K562 (cell line): ENCODE measurements around the gene EFCAB8. TPM values are rescaled to one million over a fixed set of nuclear protein-coding genes. Genes with fewer than 3 reads are reported as not detected.

Experiments used
- ATAC-seq: fragments of 200-7000 bp; cut with Tn5 transposase; 3 replicates; pipeline ENCODE4 v1.9.1; 2020; ENCODE audit warnings: moderate library complexity
- BruUV-seq: library from RNA; stranded (reverse); fragments of 400-500 nt; replicated peaks from 2 replicates; lab custom pipeline; 2021; lab: Mats Ljungman, UMichigan
- CTCF ChIA-PET: fragments of 300-600 bp; formaldehyde crosslinking; extraction: SDS; loops from one replicate; lab custom pipeline; 2021; ENCODE audit warnings: low intra/inter-chr PET ratio; lab: Yijun Ruan, JAX
- POLR2A ChIA-PET: fragments of 300-600, 350-650 bp; sonication (Branson Sonifier 250); formaldehyde crosslinking; extraction: SDS; loops from one replicate; lab custom pipeline; 2021; ENCODE audit warnings: antibody characterized with exemption, inconsistent platforms; lab: Yijun Ruan, JAX
- DNase-seq, 4 experiments: peaks; one replicate each; pipeline versions ENCODE4 v3.0.0 to v3.0.0-alpha.2; 2011 to 2018; ENCODE audit warnings: low spot score in 3 of 4, mixed read lengths in 3 of 4; ENCODE audit errors: extremely low read depth in 1 of 4
- FAIRE-seq: peaks from 2 replicates; lab custom pipeline; 2011; peaks lifted over from hg19 to GRCh38; lab: Jason Lieb, UNC
- H2AFZ ChIP-seq: 2 replicates; pipeline ENCODE4 v1.6.0; 2011; ENCODE audit warnings: low read depth, low read length, control low read depth, inconsistent platforms
- H3K27ac ChIP-seq: fragments of 200-600 bp; 3 replicates; pipeline ENCODE4 v1.8.0; 2011; ENCODE audit warnings: low read depth, mild to moderate bottlenecking, control low read depth, inconsistent platforms, low read length, moderate library complexity, mixed read lengths; ENCODE audit errors: extremely low read depth
- H3K27me3 ChIP-seq, 2 experiments: fragments of 300-600 bp in 1 of 2; 2 replicates in 1 of 2; 3 replicates in 1 of 2; pipeline versions ENCODE4 v1.6.0 to v1.8.0; 2011; ENCODE audit warnings: inconsistent platforms in 2 of 2, low read length in 2 of 2, mild to moderate bottlenecking in 1 of 2, mixed read lengths in 1 of 2, moderate library complexity in 1 of 2; ENCODE audit not compliant: control insufficient read depth in 2 of 2, insufficient read depth in 2 of 2
- H3K36me3 ChIP-seq: fragments of 300-600 bp; 3 replicates; pipeline ENCODE4 v1.8.0; 2011; ENCODE audit warnings: mild to moderate bottlenecking, low read length, inconsistent platforms; ENCODE audit not compliant: control insufficient read depth, insufficient read depth
- H3K4me1 ChIP-seq, 2 experiments: fragments of 200-600 bp in 1 of 2; replicated peaks in 1 of 2; 2 replicates in 1 of 2; 3 replicates in 1 of 2; pipeline versions ENCODE4 v1.5.1 to v1.8.0; 2011; ENCODE audit warnings: inconsistent platforms in 2 of 2, low read length in 2 of 2, mild to moderate bottlenecking in 1 of 2, mixed read lengths in 1 of 2, moderate library complexity in 1 of 2; ENCODE audit not compliant: control insufficient read depth in 2 of 2, insufficient read depth in 2 of 2
- H3K4me2 ChIP-seq: 2 replicates; pipeline ENCODE4 v1.6.1; 2011; ENCODE audit warnings: low read length, control low read depth, inconsistent platforms, mixed read lengths; ENCODE audit not compliant: insufficient read depth
- H3K4me3 ChIP-seq: fragments of 200-600 bp; sonication (generic), shearing (Covaris generic); 2 replicates; pipeline ENCODE4 v1.5.1; 2016; ENCODE audit warnings: control low read depth, inconsistent platforms
- H3K79me2 ChIP-seq: fragments of 200-600 bp; 3 replicates; pipeline ENCODE4 v1.8.0; 2011; ENCODE audit warnings: low read length, inconsistent platforms; ENCODE audit not compliant: control insufficient read depth, insufficient read depth
- H3K9ac ChIP-seq, 2 experiments: 2 replicates each; pipeline versions ENCODE4 v1.6.0 to v1.6.1; 2011; ENCODE audit warnings: low read depth in 2 of 2, low read length in 2 of 2, control low read depth in 1 of 2, inconsistent platforms in 1 of 2, mild to moderate bottlenecking in 1 of 2, mixed read lengths in 1 of 2; ENCODE audit not compliant: insufficient read depth in 1 of 2
- H3K9me1 ChIP-seq: one replicate; pipeline ENCODE4 v1.6.0; 2011; ENCODE audit warnings: inconsistent platforms, mild to moderate bottlenecking, low read length, moderate library complexity; ENCODE audit not compliant: control insufficient read depth, insufficient read depth
- H3K9me3 ChIP-seq: replicated peaks from 2 replicates; pipeline ENCODE4 v1.5.1; 2011; ENCODE audit warnings: low read depth, low read length, inconsistent platforms; ENCODE audit not compliant: control insufficient read depth, insufficient read depth
- H4K20me1 ChIP-seq: replicated peaks from 2 replicates; pipeline ENCODE4 v1.6.1; 2011; ENCODE audit warnings: low read length, inconsistent platforms, mixed read lengths; ENCODE audit not compliant: control insufficient read depth, insufficient read depth
- ARID2 ChIP-seq: fragments of 450-650 bp; IDR thresholded peaks from 2 replicates; pipeline ENCODE4 v1.6.1; 2017; ENCODE audit warnings: antibody characterized with exemption, mild to moderate bottlenecking
- BCOR ChIP-seq: fragments of 450-650 bp; IDR thresholded peaks from 2 replicates; pipeline ENCODE4 v1.6.1; 2016
- HDAC1 ChIP-seq, 2 experiments: fragments of 450-650 bp; IDR thresholded peaks; 2 replicates each; pipeline ENCODE4 v1.6.1; 2016 to 2017; ENCODE audit warnings: inconsistent platforms in 1 of 2, mild to moderate bottlenecking in 1 of 2, moderate library complexity in 1 of 2
- NCOA6 ChIP-seq: fragments of 450-650 bp; IDR thresholded peaks from 2 replicates; pipeline ENCODE4 v1.6.1; 2017; ENCODE audit warnings: mild to moderate bottlenecking
- NR4A1 ChIP-seq, 2 experiments: fragments of 250-450 bp in 1 of 2; fragments of 450-650 bp in 1 of 2; sonication (Bioruptor Pico) in 1 of 2; IDR thresholded peaks; 2 replicates each; pipeline versions ENCODE4 v1.4.0 to v1.6.1; 2016 to 2020; ENCODE audit warnings: mild to moderate bottlenecking in 2 of 2, missing compliant biosample characterization in 1 of 2, missing genetic modification characterization in 1 of 2, moderate library complexity in 1 of 2
- RCOR1 ChIP-seq, 2 experiments: IDR thresholded peaks; 2 replicates each; pipeline ENCODE4 v1.6.1; 2012; ENCODE audit warnings: low read depth in 2 of 2, low read length in 2 of 2, borderline replicate concordance in 1 of 2, improper control_type of control experiment in 1 of 2
- THRAP3 ChIP-seq: fragments of 450-650 bp; IDR thresholded peaks from 2 replicates; pipeline ENCODE4 v1.6.1; 2016; ENCODE audit warnings: mild to moderate bottlenecking, inconsistent platforms, borderline replicate concordance
- WGBS: fragments of 100-300 bp; shearing (Covaris generic); methylation state at CpG from one replicate; pipeline ENCODE4 v1.1.6; 2016; ENCODE audit warnings: low coverage, mixed read lengths; ENCODE audit not compliant: insufficient coverage; ENCODE audit errors: missing lambda C conversion rate; 5-methylcytosine and 5-hydroxymethylcytosine counted together
- in situ Hi-C: fragments of 300-500 bp; cut with MboI; formaldehyde crosslinking; loops from 4 replicates; pipeline ENCODE4 v1.15.0; 2018; ENCODE audit warnings: inconsistent platforms, mixed read lengths
- intact Hi-C: fragments of 100-400 bp; cut with micrococcal nuclease; formaldehyde crosslinking; loops from 2 replicates; pipeline ENCODE4 v1.14.2; 2022
- polyA plus RNA-seq, 8 experiments: library from polyadenylated mRNA; depleted of rRNA in 4 of 8; stranded (reverse) in 5 of 8; unstranded in 3 of 8; fragments of >200 nt; fragmentation: Nextera tagmentation in 2 of 8; fragmentation: Illumina TruSeq in 1 of 8; extraction: Ambion mirVana in 2 of 8; extraction: Trizol in 1 of 8; gene quantifications; 2 replicates each; pipeline versions ENCODE4 v1.2.1 to v1.2.3, GENCODE V29; 2011 to 2014; ENCODE audit warnings: inconsistent platforms in 1 of 8, missing spikeins in 1 of 8
- total RNA-seq, 7 experiments: library from RNA; depleted of rRNA in 6 of 7; stranded (reverse); fragments of >200 nt in 6 of 7; fragmentation: Illumina TruSeq in 2 of 7; extraction: Trizol in 2 of 7; gene quantifications; 2 replicates each; pipeline versions ENCODE4 v1.2.1 to v1.2.3, GENCODE V29; 2011 to 2021; ENCODE audit warnings: low replicate concordance in 1 of 7
- TF ChIP-seq, protein P1 (sequence below): fragments of 250-450 bp; sonication (Bioruptor Pico); IDR thresholded peaks from 2 replicates; pipeline ENCODE4 v1.4.0; 2020; ENCODE audit warnings: mild to moderate bottlenecking, moderate library complexity, borderline replicate concordance

The EFCAB8 gene
- total and polyA plus RNA-seq, 9 of the 15 experiments (the other 6 are each of a cell fraction or from before 2014, with no cell fraction given), result 0.03 to 0.18 (median 0.11) TPM; not detected in 6

DNA sequence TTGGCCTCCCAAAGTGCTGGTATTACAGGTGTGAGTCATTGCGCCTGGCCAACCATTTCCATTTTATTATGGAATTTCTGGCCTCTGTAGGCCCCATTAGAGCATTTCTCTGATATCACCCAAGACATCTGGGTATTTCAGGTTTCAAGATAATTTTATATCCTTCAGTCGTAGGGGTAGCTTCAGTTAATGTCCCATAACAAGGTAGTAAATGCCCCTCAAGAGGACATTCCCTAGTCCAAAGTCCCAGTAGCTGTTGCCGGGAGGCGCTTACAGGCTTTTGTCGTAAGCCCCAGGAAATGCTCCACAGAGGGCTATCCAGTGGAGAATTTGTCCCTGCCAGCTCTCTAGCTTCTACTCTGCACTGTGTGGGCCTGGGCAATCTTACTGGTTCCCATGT, 24.4 kb downstream of the EFCAB8 start:
- Histone ChIP-seq H3K9me1 (no peaks in the 10 kb centered on the region), H3K27me3 (peaks cover 39 to 60% of the 10 kb centered on the region in 2 experiments), H3K36me3 (no peaks in the 10 kb centered on the region), H3K4me3 (no peak overlapping the region), H3K9me3 (no peaks in the 10 kb centered on the region), H3K9ac (no peak overlapping the region), H2AFZ (no peak overlapping the region), H3K79me2 (no peaks in the 10 kb centered on the region), H3K4me1 (peaks cover 0 to 3% of the 10 kb centered on the region in 2 experiments; a peak in 1 of 5 replicates), H4K20me1 (peaks cover 6% of the 10 kb centered on the region; the same call in 1 of the 2 replicates)
- WGBS, result 48% methylated on average over 5 of the region's 5 CpGs
- intact Hi-C loops, result no loop called here
- no peak for FAIRE-seq
- CTCF ChIA-PET, result no interaction called here
- in situ Hi-C loops, result no loop called here
- DNase-seq, result no peak
- TF ChIP-seq HDAC1 (IDR thresholded peaks at IDR 0.05), result no peak
- TF ChIP-seq, protein P1, sequence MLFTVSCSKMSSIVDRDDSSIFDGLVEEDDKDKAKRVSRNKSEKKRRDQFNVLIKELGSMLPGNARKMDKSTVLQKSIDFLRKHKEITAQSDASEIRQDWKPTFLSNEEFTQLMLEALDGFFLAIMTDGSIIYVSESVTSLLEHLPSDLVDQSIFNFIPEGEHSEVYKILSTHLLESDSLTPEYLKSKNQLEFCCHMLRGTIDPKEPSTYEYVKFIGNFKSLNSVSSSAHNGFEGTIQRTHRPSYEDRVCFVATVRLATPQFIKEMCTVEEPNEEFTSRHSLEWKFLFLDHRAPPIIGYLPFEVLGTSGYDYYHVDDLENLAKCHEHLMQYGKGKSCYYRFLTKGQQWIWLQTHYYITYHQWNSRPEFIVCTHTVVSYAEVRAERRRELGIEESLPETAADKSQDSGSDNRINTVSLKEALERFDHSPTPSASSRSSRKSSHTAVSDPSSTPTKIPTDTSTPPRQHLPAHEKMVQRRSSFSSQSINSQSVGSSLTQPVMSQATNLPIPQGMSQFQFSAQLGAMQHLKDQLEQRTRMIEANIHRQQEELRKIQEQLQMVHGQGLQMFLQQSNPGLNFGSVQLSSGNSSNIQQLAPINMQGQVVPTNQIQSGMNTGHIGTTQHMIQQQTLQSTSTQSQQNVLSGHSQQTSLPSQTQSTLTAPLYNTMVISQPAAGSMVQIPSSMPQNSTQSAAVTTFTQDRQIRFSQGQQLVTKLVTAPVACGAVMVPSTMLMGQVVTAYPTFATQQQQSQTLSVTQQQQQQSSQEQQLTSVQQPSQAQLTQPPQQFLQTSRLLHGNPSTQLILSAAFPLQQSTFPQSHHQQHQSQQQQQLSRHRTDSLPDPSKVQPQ (CRISPR knock-in tag), result no peak
- no peak for TF ChIP-seq BCOR
- TF ChIP-seq ARID2, result no peak
- no peak for TF ChIP-seq NR4A1 (CRISPR knock-in tag; IDR thresholded peaks at IDR 0.05)
- no peak for TF ChIP-seq NR4A1 (tag; IDR thresholded peaks at IDR 0.05)
- no peak for TF ChIP-seq THRAP3
- no peak for TF ChIP-seq RCOR1 (IDR thresholded peaks at IDR 0.05; ENCODE audit: borderline replicate concordance in 1 of 2, low read depth in 2 of 2, low read length in 2 of 2)
- no peak for TF ChIP-seq NCOA6
- TF ChIP-seq, all 486 proteins: peak for 0
- BruUV-seq, result no TSS peak
- POLR2A ChIA-PET, result no interaction called here
- ATAC-seq, result no peak
- Histone ChIP-seq H3K27ac (no peak overlapping the region), H3K4me2 (no peak overlapping the region)
